ENCODE measurements around the gene MELK. TPM values are rescaled to one million over a fixed set of nuclear protein-coding genes. Genes with fewer than 3 reads are reported as not detected.
"Not testable (repeated sequence)": the region's sequence is repeated elsewhere in the genome, so short reads cannot be mapped to it uniquely, and the experiment has no call there.

Gene MELK
- total RNA-seq, 3 donors from 2014 or later: 8.4 to 11.6 (median 9.0) TPM

DNA sequence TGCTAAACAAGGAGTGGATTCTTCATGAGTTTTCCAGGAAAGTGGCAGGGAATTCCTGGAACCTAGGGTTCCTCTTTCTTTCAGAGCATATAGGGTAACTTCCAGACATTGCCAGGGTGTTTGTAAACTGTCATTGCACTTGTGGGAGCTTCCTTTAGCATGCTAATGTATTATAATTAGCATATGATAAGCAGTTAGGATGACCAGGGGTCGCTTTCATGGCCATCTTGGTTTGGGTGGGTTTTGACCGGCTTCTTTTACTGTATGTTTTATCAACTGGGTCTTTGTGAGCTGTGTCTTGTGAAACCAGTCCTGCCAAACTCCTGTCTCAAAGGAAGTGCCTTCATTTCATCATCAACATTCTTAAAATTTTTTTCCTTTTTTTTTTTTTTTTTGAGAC, 11.9 kb upstream of the MELK start:
- Mint-ChIP-seq H3K4me3 (no peak overlapping the region), H3K4me1 (ENCODE audit: low read depth) (no peaks in the 10 kb centered on the region), H3K27me3 (ENCODE audit: low read depth) (peaks cover 2% of the 10 kb centered on the region), H3K9me3 (no peaks in the 10 kb centered on the region), H3K36me3 (ENCODE audit: insufficient read depth) (no peaks in the 10 kb centered on the region)
- DNase-seq: no peak
- ATAC-seq: no peak

- not testable (repeated sequence) for H3K4me1 Mint-ChIP-seq (ENCODE audit: low read depth); H3K27me3 Mint-ChIP-seq (ENCODE audit: low read depth); ATAC-seq; H3K9me3 Mint-ChIP-seq; DNase-seq; H3K4me3 Mint-ChIP-seq; H3K36me3 Mint-ChIP-seq (ENCODE audit: insufficient read depth)
Measured at GRCh38 chr9:36562801-36563200, 9.9 kb upstream of the MELK start.

DNA sequence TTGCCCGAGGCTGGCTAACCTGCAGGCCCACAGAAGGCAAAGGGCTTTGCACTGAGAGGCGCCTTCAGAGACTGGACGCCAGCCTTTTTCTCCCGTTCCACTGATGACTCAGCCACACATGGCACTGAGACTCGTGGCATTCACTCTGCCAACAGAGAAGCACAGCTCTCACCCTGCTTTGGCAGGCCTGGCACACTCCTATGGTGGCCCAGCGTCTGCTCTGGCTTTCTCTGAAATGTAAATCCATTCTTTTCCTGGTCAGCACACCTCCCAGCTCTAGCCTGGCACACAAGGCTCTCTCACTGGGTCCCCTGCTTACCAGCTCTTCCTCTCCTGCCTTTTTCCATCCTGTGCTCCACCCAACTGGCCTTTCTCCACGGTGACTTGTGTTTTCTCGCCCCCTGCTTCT, 5.9 kb upstream of the MELK start:
- H3K36me3 Mint-ChIP-seq (ENCODE audit: insufficient read depth): no peaks in the 10 kb centered on the region
- H3K4me1 Mint-ChIP-seq (ENCODE audit: low read depth): no peaks in the 10 kb centered on the region
- no peak for DNase-seq
- H3K9me3 Mint-ChIP-seq: no peaks in the 10 kb centered on the region
- H3K4me3 Mint-ChIP-seq: no peak overlapping the region
- H3K27me3 Mint-ChIP-seq (ENCODE audit: low read depth): peaks cover 2% of the 10 kb centered on the region
- no peak for ATAC-seq

GRCh38 chr9:36568681-36569080, 4.0 kb upstream of the MELK start:
- H3K4me3 Mint-ChIP-seq: not testable (repeated sequence)

GRCh38 chr9:36571333-36571732, 1.4 kb upstream of the MELK start:
- DNase-seq (no peak), ATAC-seq (no peak)
- Mint-ChIP-seq H3K9me3 (no peaks in the 10 kb centered on the region), H3K4me3 (no peak overlapping the region), H3K36me3 (ENCODE audit: insufficient read depth) (no peaks in the 10 kb centered on the region), H3K27me3 (ENCODE audit: low read depth) (no peaks in the 10 kb centered on the region), H3K4me1 (ENCODE audit: low read depth) (peaks cover 18% of the 10 kb centered on the region)

More at GRCh38 chr9:36568681-36569080, 4.0 kb upstream of the MELK start:
- not testable (repeated sequence) for ATAC-seq; H3K27me3 Mint-ChIP-seq (ENCODE audit: low read depth); DNase-seq; H3K36me3 Mint-ChIP-seq (ENCODE audit: insufficient read depth); H3K4me1 Mint-ChIP-seq (ENCODE audit: low read depth); H3K9me3 Mint-ChIP-seq

- peak overlapping the region; percentile 90 for H3K4me3 Mint-ChIP-seq
- ATAC-seq; H3K36me3 Mint-ChIP-seq (ENCODE audit: insufficient read depth); DNase-seq; H3K27me3 Mint-ChIP-seq (ENCODE audit: low read depth); H3K9me3 Mint-ChIP-seq: not testable (repeated sequence)
- H3K4me1 Mint-ChIP-seq (ENCODE audit: low read depth): peaks cover 18% of the 10 kb centered on the region
Measured at GRCh38 chr9:36574045-36574444, 1.4 kb downstream of the MELK start.

GRCh38 chr9:36575411-36575882, 2.8 kb downstream of the MELK start:
- Mint-ChIP-seq H3K9me3 (no peaks in the 10 kb centered on the region), H3K27me3 (ENCODE audit: low read depth) (no peaks in the 10 kb centered on the region), H3K4me1 (ENCODE audit: low read depth) (peaks cover 18% of the 10 kb centered on the region), H3K4me3 (no peak overlapping the region), H3K36me3 (ENCODE audit: insufficient read depth) (no peaks in the 10 kb centered on the region)
- ATAC-seq: no peak
- no peak for DNase-seq

- no peak for ATAC-seq
- no peaks in the 10 kb centered on the region for H3K36me3 Mint-ChIP-seq (ENCODE audit: insufficient read depth)
Measured at GRCh38 chr9:36576866-36577265, 4.2 kb downstream of the MELK start.

DNA sequence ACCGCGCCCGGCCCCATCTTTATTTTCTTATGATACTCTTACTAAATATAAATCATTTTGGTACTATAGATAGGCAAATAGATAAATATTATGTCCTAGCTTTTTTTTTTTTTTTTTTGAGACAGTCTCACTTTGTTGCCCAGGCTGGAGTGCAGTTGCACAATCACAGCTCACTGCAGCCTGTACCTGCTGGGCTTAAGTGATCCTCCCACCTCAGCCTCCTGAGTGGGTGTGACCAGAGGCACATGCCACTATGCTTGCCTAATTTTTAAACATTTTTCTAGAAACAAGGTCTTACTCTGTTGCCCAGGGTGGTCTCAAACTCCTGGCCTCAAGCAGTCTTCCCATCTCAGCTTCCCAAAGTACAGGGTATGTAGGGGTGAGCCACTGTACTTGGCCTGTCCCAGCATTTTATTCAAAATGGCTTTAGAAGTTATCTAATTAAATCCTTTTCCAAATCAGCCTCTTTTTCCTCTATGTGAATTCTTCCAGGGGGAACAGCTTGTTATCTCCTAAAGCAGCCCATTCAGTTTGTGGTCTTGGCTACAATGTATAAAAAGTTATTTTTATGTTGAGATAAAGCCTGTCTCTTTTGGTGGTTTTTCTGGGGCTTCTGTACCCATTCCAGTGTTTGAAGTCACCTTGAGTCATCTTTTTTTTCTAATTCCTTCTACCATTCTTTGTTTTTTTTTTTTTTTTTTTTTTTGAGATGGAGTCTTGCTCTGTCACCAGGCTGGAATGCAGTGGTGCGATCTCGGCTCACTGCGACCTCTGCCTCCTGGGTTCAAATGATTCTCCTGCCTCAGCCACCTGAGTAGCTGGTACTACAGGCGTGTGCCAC, 12.1 kb downstream of the MELK start:
- ATAC-seq (no peak), DNase-seq (no peak)
- Mint-ChIP-seq H3K36me3 (ENCODE audit: insufficient read depth) (no peaks in the 10 kb centered on the region), H3K4me1 (ENCODE audit: low read depth) (no peaks in the 10 kb centered on the region), H3K9me3 (no peaks in the 10 kb centered on the region), H3K4me3 (no peak overlapping the region), H3K27me3 (ENCODE audit: low read depth) (no peaks in the 10 kb centered on the region)

More at GRCh38 chr9:36576866-36577265, 4.2 kb downstream of the MELK start:
- H3K4me1 Mint-ChIP-seq (ENCODE audit: low read depth): peaks cover 18% of the 10 kb centered on the region
- H3K4me3 Mint-ChIP-seq: no peak overlapping the region
- DNase-seq: no peak
- H3K27me3 Mint-ChIP-seq (ENCODE audit: low read depth): no peaks in the 10 kb centered on the region
- H3K9me3 Mint-ChIP-seq: no peaks in the 10 kb centered on the region

DNA sequence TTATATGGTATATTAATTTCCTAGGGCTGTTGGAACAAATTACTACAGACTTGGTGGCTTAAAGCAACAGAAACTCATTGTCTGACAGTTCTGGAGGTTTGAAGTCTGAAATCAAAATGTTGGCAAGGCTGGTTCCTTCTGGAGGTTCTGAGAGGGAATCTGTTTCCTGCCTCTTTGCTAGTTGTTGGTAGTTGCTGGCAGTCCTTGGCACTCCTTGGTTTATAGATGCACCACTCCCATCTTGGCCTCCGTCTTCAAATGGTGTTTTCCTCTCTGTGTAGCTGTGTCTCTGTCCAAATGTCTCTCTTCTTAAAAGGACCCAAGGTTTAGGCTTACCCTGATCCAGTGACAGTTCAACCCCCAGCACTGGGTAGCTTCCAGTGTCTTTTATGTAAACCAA, 17.5 kb downstream of the MELK start:
- Mint-ChIP-seq H3K4me3 (no peak overlapping the region), H3K27me3 (ENCODE audit: low read depth) (no peaks in the 10 kb centered on the region), H3K9me3 (no peaks in the 10 kb centered on the region), H3K36me3 (ENCODE audit: insufficient read depth) (no peaks in the 10 kb centered on the region), H3K4me1 (ENCODE audit: low read depth) (no peaks in the 10 kb centered on the region)
- no peak for DNase-seq
- ATAC-seq: no peak

DNA sequence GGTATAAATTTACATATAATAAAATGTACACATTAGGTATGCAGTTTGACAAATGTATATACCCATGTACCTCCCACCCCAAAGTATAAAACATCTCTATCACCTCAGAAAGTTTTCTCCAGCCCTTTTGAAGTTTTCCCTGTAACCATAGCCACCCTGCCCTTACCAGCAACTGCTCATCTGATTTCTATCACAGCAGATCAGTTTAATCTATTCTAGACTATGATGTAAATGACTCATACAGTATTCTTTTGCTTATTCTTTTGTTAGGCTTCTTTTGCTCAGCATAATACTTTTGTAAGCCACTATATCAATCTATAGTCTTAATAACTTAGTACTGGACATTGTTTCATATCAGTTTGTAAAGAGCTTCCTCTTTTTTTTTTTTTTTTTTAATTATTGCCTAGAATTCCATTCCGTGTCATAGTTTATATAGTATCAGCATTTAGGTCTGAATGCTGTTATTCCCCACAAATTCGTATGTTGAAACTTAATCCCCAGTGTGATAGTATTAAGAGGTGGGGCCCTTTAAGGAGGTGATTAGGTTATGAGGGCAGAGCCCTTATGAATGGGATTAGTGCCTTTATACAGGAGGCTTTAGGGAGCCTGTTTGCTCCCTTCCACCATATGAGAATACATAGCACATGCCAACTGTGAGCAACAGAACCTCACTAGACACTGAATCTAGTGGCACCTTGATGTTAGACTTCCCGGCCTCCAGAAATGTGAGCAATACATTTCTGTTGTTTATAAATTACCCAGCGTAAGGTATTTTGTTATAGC, 20.3 kb downstream of the MELK start:
- Mint-ChIP-seq H3K9me3 (no peaks in the 10 kb centered on the region), H3K27me3 (ENCODE audit: low read depth) (no peaks in the 10 kb centered on the region), H3K4me3 (no peak overlapping the region), H3K36me3 (ENCODE audit: insufficient read depth) (no peaks in the 10 kb centered on the region), H3K4me1 (ENCODE audit: low read depth) (no peaks in the 10 kb centered on the region)
- no peak for ATAC-seq
- no peak for DNase-seq

DNA sequence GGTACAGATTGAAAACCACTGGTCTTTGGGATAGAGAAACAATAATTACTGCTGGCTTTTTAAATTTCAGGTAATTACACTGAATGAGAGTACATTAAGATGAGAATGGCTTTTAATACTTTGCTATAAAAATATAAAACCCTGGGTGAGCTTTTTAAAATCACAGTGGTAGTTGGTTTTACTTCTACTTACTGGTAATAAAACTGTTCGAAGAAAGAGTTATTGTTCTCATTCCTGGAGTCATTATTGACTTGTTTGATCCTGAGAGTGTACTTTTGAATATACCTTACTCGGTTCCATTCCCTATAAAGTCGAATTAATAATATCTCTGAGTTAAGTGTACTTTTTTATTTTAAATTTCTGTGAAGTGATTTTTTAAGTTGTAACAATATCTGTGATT, 21.5 kb downstream of the MELK start:
- Mint-ChIP-seq H3K27me3 (ENCODE audit: low read depth) (no peaks in the 10 kb centered on the region), H3K9me3 (no peaks in the 10 kb centered on the region), H3K36me3 (ENCODE audit: insufficient read depth) (no peaks in the 10 kb centered on the region), H3K4me1 (ENCODE audit: low read depth) (no peaks in the 10 kb centered on the region), H3K4me3 (no peak overlapping the region)
- DNase-seq: no peak
- ATAC-seq: no peak

GRCh38 chr9:36597412-36598178, 24.9 kb downstream of the MELK start:
- ATAC-seq: no peak

GRCh38 chr9:36598273-36598672, 25.6 kb downstream of the MELK start:
- DNase-seq: no peak
- no peaks in the 10 kb centered on the region for H3K27me3 Mint-ChIP-seq (ENCODE audit: low read depth)

More at GRCh38 chr9:36597412-36598178, 24.9 kb downstream of the MELK start:
- no peak for DNase-seq
- Mint-ChIP-seq H3K9me3 (no peaks in the 10 kb centered on the region), H3K4me3 (no peak overlapping the region), H3K27me3 (ENCODE audit: low read depth) (no peaks in the 10 kb centered on the region), H3K36me3 (ENCODE audit: insufficient read depth) (no peaks in the 10 kb centered on the region), H3K4me1 (ENCODE audit: low read depth) (peaks cover 3% of the 10 kb centered on the region)

More at GRCh38 chr9:36598273-36598672, 25.6 kb downstream of the MELK start:
- Mint-ChIP-seq H3K36me3 (ENCODE audit: insufficient read depth) (no peaks in the 10 kb centered on the region), H3K9me3 (no peaks in the 10 kb centered on the region), H3K4me1 (ENCODE audit: low read depth) (peaks cover 8% of the 10 kb centered on the region), H3K4me3 (no peak overlapping the region)
- ATAC-seq: no peak
